Right kidney (tissue), 1 donor: ENCODE results near the gene C5orf63.
A peak's percentile ranks its signal among the peaks of the same experiment; 100 is the strongest.
"Not testable (repeated sequence)": the region's sequence is repeated elsewhere in the genome, so short reads cannot be mapped to it uniquely, and the experiment has no call there.

ENCODE experiments used
- DNase-seq: peaks from one replicate; pipeline ENCODE4 v3.0.0-alpha.2; 2016

Gene C5orf63

DNA sequence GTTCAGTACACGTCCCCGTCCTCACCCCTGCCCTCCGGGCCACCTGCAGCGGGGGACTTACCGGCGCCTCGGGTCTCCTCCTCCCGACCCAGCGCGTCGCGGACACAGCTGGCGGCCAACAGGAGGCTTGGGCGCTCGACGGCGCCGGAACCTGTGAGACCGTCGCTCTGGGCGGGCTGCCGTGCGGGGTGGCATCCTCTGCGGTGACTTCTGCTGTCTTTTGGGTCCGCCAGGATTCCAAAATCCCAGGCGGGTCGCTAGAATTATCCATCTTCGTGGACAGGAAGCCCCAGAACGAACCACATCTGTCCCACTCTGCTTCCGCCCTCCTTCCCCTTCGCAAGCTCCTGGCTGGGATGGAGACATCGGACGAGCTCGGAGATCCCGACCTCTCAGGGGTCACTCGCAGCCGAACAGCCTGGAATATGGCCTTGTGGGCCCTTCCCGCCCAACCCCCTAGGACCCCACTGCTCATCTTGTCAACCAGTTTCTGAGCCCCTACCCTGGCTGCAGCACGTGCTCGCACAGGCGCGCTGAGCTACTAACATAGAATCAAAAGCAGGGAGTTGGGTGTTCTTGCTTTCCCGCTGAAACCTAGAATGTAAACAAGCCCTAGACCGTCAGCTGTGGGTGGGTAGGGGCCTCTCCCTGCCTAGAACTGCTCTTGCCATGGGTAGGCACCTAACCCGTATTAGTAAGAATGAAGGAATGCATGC, 42.0 kb downstream of the C5orf63 start:
- DNase-seq, result peak; percentile 78

- peak; percentile 97 for DNase-seq
Observed at GRCh38 chr5:127030259-127031146, 42.8 kb downstream of the C5orf63 start, which contains the start of gene MARCHF3. Gene MARCHF3, minus strand, starts transcription at chr5:127030558. Its CDS starts 112,387 bp downstream, at chr5:126918171.

- no peak for DNase-seq
Observed at GRCh38 chr5:127029581-127030258, 43.6 kb downstream of the C5orf63 start.

DNA sequence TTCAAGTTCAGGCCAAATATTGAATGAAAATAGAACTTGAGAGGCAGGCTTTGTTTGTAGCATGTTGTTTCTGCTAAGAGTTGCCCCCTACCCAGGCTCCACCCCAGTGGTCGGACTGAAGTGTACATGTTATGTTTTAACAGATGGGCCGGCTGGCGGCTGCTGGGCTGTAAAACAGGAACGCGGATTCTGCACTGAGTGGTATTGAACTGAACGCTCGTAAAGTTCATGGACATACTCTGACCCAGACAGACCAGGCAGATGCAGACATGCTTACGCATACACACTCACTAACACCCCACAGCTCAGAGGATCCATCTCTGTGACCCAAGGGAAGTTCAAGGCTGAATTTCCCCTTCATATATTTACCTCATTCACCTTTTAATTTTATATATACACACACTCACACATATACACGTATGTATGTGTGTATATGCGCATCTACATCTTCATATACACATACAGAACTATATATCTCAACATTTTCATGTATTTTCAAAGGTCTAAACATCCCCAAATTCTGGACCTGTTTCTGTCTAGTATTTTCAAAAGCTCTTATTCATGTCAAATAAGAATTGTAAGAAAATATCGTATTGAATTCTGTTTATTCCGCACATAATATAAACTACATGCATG, 44.4 kb downstream of the C5orf63 start:
- DNase-seq, result peak; percentile 45

DNA sequence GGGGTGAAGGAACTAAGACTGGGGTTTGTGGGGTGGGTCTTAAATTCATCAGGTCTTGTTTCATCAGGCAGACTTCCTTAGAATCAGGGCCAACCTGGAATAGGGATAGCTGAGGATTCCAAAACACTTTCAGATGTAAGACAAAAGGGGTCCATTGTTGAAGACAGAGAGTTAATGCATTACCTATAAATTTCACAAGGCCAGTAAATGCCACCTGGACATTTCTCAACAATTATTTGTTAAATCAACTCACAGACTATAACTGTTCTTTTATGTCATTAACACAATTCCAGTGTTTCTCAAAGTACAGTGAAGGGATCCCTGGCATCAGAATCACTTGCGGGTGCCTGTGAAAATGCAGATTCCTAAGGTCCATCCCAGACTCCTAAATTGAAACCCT, 45.8 kb downstream of the C5orf63 start:
- no peak for DNase-seq

- DNase-seq, result no peak
Observed at GRCh38 chr5:127026166-127026565, 47.1 kb downstream of the C5orf63 start.

- no peak for DNase-seq
Observed at GRCh38 chr5:127025467-127025866, 47.8 kb downstream of the C5orf63 start.

GRCh38 chr5:127024821-127025220, 48.5 kb downstream of the C5orf63 start:
- DNase-seq, result no peak

DNA sequence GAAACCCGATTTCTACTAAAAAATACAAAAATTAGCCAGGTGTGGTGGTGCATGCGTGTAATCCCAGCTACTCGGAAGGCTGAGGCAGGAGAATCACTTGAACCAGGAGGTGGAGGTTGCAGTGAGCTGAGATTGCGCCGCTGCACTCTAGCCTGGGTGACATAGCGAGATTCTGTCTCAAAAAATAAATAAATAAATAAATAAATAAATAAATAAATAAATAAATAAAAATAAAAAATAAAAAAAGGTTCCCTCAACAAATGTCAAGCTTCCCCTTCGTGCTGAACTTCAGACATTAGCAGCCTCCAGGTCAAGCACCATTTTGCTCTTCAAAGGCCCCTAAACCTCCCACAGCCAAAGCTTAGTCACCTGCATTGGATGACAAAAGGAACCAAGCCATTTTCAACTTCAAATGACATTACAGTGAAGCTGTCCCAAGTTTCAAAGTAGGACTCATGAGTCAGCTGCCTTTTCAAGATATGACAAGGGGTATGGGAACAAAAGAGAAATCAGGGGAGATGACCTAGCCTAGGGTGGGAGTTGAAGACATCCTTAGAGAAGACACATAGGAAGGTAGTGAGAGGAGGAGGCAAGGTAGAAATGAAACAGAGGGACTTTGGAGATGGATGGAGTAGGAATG, 49.6 kb downstream of the C5orf63 start:
- DNase-seq, result not testable (repeated sequence)

DNA sequence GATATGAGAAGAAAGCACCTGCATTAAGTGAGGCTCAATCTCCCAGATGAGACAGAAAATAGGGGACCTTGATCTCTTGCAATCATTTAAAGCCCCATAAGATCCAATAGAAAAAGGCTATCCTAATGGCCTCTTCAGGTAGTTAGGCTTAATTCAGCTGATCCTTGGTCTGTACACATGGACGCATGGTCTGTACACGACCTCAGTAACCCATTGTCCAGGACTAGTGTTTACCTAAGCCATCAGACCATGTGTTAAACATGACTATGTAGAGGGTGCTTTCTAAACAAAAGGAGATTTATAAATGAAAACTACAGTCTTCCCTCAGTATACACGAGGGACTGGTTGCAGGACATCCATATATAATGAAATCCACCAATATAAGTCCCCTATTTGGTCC, 50.5 kb downstream of the C5orf63 start:
- DNase-seq, result no peak

GRCh38 chr5:127019928-127020327, 53.4 kb downstream of the C5orf63 start:
- DNase-seq, result no peak

DNA sequence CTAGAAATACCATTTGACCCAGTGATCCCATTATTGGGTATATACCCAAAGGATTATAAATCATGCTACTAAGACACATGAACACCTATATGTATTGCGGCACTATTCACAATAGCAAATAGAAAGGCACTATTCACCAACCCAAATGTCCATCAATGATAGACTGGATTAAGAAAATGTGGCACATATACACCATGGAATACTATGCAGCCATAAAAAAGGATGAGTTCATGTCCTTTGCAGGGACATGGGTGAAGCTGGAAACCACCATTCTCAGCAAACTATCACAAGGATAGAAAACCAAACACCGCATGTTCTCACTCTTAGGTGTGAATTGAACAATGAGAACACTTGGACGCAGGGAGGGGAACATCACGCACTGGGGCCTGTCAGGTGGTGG, 56.6 kb downstream of the C5orf63 start:
- DNase-seq, result not testable (repeated sequence)

- DNase-seq, result no peak
Observed at GRCh38 chr5:127015716-127016115, 57.6 kb downstream of the C5orf63 start.

GRCh38 chr5:127014573-127014972, 58.7 kb downstream of the C5orf63 start:
- DNase-seq, result no peak

DNA sequence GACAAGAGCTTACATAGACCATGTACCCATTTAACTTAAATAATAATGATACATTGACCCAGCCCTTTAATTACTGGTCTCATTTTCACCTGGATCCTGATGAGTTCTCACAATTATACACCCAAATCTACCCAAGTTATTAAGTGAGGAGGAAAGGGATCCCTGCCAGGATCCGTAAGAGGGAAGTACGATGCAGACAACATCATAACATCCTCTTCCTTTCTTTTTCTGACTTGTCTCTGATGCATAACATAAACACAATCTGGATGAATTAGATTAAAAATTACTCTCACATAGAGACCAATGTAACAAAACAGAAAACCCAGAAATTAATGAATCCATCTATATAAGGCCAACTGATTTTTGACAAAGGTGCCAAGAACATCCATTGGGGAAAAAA, 59.9 kb downstream of the C5orf63 start:
- DNase-seq, result no peak

DNA sequence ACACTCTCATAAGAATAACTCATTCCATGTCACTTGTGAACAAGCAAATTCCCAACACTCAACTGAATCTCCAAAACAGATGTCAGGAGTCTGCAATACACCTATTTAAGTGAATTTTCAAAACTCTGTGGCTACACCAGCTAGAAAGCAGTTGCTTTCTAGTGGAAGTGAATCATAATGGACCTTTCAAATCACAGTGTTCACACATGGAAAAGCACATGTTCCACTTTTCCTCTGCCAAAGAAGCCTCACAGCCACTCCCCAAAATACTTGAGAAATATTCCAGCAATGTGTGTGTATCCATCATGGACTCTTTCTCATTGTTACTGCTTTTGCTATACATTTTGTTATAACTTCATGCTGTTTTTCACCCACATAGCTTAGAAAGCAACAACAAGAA, 60.4 kb downstream of the C5orf63 start:
- no peak for DNase-seq

DNA sequence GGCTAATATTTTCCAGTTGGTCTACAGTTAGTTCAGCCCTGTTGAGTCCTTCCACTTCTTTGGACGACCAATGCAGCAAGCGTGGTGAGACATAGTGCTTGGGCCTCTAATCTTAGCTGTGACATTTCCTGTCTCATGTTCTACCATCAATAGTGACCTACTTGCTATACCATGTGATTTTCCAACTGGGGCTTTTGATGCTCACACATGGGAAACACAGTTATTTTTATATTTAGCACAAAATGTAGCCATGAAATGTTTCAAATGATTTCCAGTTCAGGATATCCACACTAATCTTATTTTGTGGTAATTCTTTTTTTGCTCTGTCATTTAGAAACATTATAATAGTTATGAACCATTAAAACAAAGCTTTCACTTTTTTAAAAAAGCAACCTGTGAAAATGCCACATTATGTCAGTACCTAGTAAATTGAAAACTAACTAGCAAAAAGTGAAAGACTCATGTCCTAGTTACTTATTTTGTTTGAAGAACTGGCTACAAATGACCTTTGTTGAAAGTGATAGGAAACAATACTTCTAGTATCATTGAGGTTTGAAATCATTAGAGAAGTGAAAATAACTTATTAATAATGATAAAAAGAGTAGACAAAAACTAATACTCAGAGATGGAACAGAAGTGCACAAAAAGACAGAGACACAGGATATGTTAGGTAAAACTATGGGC, 61.2 kb downstream of the C5orf63 start:
- no peak for DNase-seq

GRCh38 chr5:127011153-127011552, 62.1 kb downstream of the C5orf63 start:
- no peak for DNase-seq

DNA sequence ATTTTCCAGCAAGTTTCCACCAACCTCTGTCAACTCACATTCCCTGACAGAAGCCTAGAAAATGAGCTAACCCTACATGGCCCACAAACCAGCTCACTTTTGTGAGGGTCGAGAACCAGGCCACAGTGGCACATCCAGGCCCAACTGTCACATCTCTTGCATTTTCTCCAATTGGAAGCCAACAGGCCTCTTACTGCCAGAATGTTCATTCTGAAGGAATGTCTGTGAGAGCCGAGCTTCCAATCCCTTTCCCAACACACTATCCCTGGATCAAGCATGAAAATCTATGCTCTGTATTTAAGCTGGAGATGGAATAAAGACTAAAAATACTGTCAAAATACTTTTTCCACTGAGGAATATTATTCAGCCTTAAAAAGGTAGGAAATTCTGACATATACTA, 62.9 kb downstream of the C5orf63 start:
- DNase-seq, result no peak

DNA sequence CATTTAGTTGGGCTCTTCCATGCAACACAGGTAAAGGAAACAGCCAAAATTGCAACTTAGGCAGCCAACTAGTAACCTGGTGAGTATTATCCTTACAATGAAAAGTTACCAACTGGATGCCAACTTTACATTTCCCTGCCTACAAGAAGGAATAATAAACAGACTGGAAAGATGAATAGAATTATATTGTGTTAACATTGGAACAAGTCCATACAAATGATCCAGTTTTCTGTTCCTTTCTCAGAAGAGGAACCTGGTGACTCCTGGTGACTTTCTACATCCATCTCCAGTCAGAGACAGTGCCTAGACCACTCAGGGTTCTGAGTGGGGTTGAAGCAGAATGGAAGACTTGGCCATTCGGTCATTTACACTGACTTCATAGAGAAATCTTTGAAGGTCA, 63.5 kb downstream of the C5orf63 start:
- no peak for DNase-seq

DNA sequence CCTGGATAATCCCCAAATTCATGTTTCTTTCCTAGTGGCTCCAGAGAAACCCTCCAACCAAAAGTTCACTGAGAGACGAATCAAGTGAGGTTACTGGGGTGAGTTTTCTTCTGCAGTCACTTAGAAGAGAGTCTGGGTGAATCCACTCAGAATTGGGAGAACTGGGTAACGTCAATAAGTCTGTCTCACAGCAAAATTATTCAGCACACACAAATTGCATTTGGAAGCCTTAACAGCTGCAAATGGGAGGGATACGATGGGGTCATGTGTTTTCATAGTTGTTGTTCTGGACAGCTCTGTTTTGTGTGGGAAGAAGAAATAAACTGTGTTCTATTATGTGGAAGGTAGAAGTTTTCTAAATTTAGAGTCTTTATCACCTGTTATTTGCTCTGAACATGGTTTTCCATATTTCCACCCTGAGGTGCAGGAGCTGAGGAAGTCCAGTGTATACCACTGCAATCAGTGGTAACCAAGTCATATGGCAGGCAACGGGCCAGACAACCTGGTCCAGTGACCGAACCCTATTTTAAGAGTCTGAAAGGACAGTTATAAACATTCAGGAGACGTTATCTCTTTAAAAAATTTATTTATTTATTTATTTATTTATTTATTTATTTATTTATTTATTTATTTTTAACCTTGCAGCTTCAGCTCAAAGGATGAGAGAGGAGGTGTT, 64.9 kb downstream of the C5orf63 start:
- no peak for DNase-seq
